Suprapubic skin (tissue), 4 donors: ENCODE results near the gene IQSEC2.

Source experiments
- EP300 ChIP-seq: sonication (generic); formaldehyde crosslinking; IDR thresholded peaks from one replicate; pipeline ENCODE4 v1.6.1; 2017; ENCODE audit warnings: antibody characterized with exemption
- POLR2A ChIP-seq, 2 donors: fragments of 450-650 bp; IDR thresholded peaks; one replicate each; pipeline ENCODE4 v1.6.1; 2017; ENCODE audit warnings: antibody characterized with exemption in 2 of 2, mild to moderate bottlenecking in 2 of 2, moderate library complexity in 2 of 2
- POLR2AphosphoS5 ChIP-seq, 3 donors: sonication (generic); formaldehyde crosslinking; IDR thresholded peaks; one replicate each; pipeline ENCODE4 v1.6.1; 2017; ENCODE audit warnings: antibody characterized with exemption in 3 of 3
- TF ChIP-seq, protein P1 (sequence below), 2 donors: fragments of 200-600 bp in 1 of 2; fragments of 450-650 bp in 1 of 2; sonication (generic) in 1 of 2; IDR thresholded peaks; one replicate each; pipeline ENCODE4 v1.5.1; 2016 to 2019; ENCODE audit warnings: antibody characterized with exemption in 2 of 2, mild to moderate bottlenecking in 1 of 2, moderate library complexity in 1 of 2

GRCh38 chrX:53236025-53236679, 45.2 kb downstream of the IQSEC2 start:
- TF ChIP-seq, protein P1, sequence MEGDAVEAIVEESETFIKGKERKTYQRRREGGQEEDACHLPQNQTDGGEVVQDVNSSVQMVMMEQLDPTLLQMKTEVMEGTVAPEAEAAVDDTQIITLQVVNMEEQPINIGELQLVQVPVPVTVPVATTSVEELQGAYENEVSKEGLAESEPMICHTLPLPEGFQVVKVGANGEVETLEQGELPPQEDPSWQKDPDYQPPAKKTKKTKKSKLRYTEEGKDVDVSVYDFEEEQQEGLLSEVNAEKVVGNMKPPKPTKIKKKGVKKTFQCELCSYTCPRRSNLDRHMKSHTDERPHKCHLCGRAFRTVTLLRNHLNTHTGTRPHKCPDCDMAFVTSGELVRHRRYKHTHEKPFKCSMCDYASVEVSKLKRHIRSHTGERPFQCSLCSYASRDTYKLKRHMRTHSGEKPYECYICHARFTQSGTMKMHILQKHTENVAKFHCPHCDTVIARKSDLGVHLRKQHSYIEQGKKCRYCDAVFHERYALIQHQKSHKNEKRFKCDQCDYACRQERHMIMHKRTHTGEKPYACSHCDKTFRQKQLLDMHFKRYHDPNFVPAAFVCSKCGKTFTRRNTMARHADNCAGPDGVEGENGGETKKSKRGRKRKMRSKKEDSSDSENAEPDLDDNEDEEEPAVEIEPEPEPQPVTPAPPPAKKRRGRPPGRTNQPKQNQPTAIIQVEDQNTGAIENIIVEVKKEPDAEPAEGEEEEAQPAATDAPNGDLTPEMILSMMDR (IDR thresholded peaks at IDR 0.05): no peak
- TF ChIP-seq POLR2A (IDR thresholded peaks at IDR 0.05): no peak
- TF ChIP-seq EP300: no peak
- TF ChIP-seq POLR2AphosphoS5 (IDR thresholded peaks at IDR 0.05): no peak
